SK-N-MC (cell line): Measurements from ENCODE around the gene SCN4A.
"Not testable (repeated sequence)": the region's sequence is repeated elsewhere in the genome, so short reads cannot be mapped to it uniquely, and the experiment has no call there.

Source experiments
- DNase-seq: peaks from one replicate; pipeline ENCODE4 v3.0.0-alpha.2; 2011; ENCODE audit warnings: low read depth, low spot score
- H3K27ac ChIP-seq: fragments of 200-600 bp; sonication (generic); 2 replicates; pipeline ENCODE4 v1.5.1; 2016; ENCODE audit warnings: mixed run types
- H3K36me3 ChIP-seq: fragments of 200-600 bp; sonication (generic); 2 replicates; pipeline ENCODE4 v1.6.1; 2017; ENCODE audit warnings: antibody characterized with exemption, low read length, mixed read lengths; ENCODE audit not compliant: insufficient read depth
- H3K4me3 ChIP-seq: fragments of 200-600 bp; sonication (generic); 2 replicates; pipeline ENCODE4 v1.5.1; 2016
- H3K9ac ChIP-seq: fragments of 200-600 bp; sonication (generic); 2 replicates; pipeline ENCODE4 v1.8.0; 2017; ENCODE audit warnings: mixed run types, mixed read lengths; ENCODE audit not compliant: insufficient read length
- H3K9me3 ChIP-seq: fragments of 200-600 bp; sonication (generic); 2 replicates; pipeline ENCODE4 v1.6.1; 2017; ENCODE audit warnings: low read depth, mild to moderate bottlenecking, antibody characterized with exemption, low read length, moderate library complexity, mixed read lengths

The SCN4A gene

DNA sequence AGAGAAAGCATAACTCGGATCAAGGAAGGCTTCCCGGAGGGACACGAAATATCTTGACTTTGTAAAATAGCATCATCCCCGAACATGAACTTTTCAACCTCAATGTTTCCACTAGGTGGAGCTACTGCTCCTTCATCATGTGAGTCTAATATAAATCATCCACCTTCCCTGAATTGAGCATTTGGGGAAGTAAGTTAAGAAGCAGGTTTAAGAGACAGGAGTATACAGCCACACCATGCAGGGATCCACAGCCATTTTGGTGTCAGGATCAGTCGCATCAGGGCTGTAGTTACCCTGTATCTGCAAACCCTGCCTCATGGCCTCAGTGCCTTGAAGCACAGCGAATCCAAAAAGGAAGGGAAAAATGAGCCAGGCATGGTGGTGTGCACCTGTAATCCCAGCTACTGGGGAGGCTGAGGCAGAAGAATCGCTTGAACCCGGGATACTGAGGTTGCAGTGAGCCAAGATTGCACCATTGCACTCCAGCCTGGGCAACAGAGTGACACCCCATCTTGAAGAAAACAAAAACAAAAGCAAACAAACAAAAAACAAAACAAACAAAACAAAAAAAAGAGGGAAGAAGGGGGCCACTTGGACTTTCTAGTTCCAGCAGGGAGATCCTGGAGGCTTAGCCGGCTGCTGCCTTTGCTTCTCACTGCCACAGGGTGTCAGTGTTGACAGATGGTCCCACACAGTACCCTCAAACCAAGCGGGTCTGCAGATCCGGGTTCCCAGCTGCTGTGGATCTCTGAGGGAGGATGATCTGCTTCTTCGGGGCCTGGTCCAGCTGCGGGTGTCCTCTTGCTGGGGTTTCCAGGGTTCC lies 83.5 kb downstream of the SCN4A start:
- not testable (repeated sequence) for H3K4me3 ChIP-seq, DNase-seq, H3K36me3 ChIP-seq, H3K9ac ChIP-seq, H3K9me3 ChIP-seq, H3K27ac ChIP-seq
